ENCODE measurements around the gene ETV1. TPM values are rescaled to one million over a fixed set of nuclear protein-coding genes. Genes with fewer than 3 reads are reported as not detected.

The ETV1 gene
- total RNA-seq = 10 to 100 TPM; 62.8 to 85.3 TPM
- 10 to 100 TPM; 12.7 to 27.4 TPM for polyA plus RNA-seq
- long read RNA-seq, donor 1, partial matches to known transcripts = 16 of 28 reads
- long read RNA-seq, donor 1, other reads (novel, unspliced or antisense) = 11 of 28 reads
- long read RNA-seq, donor 2 = 0 reads
- long read RNA-seq, donor 3, partial matches to known transcripts = 12 of 12 reads
- long read RNA-seq, donor 3, other reads (novel, unspliced or antisense) = 0 of 12 reads
- long read RNA-seq, donor 4, partial matches to known transcripts = 6 of 7 reads
- long read RNA-seq, donor 4, other reads (novel, unspliced or antisense) = 0 of 7 reads
- long read RNA-seq, donor 5, partial matches to known transcripts = 30 of 30 reads
- long read RNA-seq, donor 5, other reads (novel, unspliced or antisense) = 0 of 30 reads

DNA sequence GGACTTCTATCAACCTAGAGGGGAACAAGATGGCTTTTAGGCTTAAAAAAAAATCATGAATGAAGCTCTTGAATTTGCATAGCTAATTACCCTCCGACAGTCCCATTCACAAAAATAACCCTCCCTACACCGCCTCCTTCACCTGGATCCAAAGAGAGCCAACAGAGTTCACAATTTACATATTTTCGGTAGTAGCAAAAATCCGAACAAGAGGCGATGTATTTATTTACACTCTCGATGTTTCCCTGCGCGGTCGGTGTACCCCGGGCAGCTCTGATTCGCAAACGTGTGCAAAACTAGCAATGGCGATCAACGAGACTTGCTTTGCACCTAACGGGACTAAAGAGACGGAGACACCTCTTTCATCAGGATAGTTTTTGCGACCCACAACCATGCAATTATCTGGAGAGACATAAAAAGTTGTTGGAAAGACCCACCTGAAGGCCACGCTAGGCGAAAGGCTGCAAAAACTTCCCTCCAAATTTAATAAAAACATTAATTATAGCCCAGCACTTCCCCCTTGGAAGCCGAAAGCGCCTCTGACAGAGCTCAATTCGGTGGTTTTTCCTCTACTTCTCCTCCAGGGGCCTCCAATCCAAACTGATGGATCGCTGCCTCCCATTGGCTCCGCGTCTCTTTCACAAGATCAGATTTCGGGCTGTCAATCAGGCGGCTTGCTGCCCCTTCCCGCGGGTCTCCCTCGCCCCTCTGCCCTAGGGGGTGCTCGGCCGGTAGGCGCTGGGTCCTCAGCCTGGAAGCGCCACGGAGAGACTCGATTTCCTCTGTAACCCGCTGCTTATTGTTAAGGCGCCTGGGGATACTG is at the start of gene ETV1:
ETV1 (minus strand) TSS at position 541 of the 823 bp plus-strand sequence. CDS start 614 bp downstream, outside the sequence.
- H3K27ac ChIP-seq (ENCODE audit: low read depth in 1 of 2, low read length in 1 of 2) = peak within 1 kb of the TSS; percentile 89 to 97
- peak within 1 kb of the TSS; percentile 90 to 96 for H3K9ac ChIP-seq (ENCODE audit: insufficient read depth in 1 of 2, low read length in 2 of 2)
- no peaks in the 10 kb centered on the region for H3K27me3 ChIP-seq (ENCODE audit: control insufficient read depth in 3 of 3, insufficient read depth in 3 of 3, low read length in 2 of 3)
- WGBS, 2 donors = 1% methylated on average over 38 of the region's 38 CpGs
- TF ChIP-seq CTCF (IDR thresholded peaks at IDR 0.05; ENCODE audit: control extremely low read depth, extremely low read depth) = no peak
- DNase-seq (peak; percentile 91 to 96 (median 96)), ATAC-seq (ENCODE audit: insufficient read depth, low FRiP score) (peak; percentile 54)
- peaks cover 0 to 30% (median 2%) of the 10 kb centered on the region in 5 donors for H3K4me1 ChIP-seq (ENCODE audit: control insufficient read depth in 5 of 5, insufficient read depth in 5 of 5, low read length in 5 of 5)
- no peaks in the 10 kb centered on the region for H3K9me3 ChIP-seq (ENCODE audit: control insufficient read depth in 4 of 4, insufficient read depth in 3 of 4, low read length in 3 of 4)
- H3K36me3 ChIP-seq (ENCODE audit: control insufficient read depth in 4 of 4, insufficient read depth in 4 of 4, low read length in 4 of 4) = no peaks in the 10 kb centered on the region
- peak within 1 kb of the TSS; percentile 45 for H3K4me3 ChIP-seq

GRCh38 chr7:14024406-14024805 is 34.9 kb upstream of the ETV1 start:
- H3K4me3 ChIP-seq = no peak overlapping the region
- H3K9ac ChIP-seq (ENCODE audit: insufficient read depth in 1 of 2, low read length in 2 of 2) = no peak overlapping the region
- H3K27ac ChIP-seq (ENCODE audit: low read depth in 1 of 2, low read length in 1 of 2) = no peak overlapping the region
- 67 to 84% methylated on average over 2 of the region's 2 CpGs for WGBS, 2 donors
- ATAC-seq (ENCODE audit: insufficient read depth, low FRiP score) (no peak), DNase-seq (peak in 1 of 3 donors; percentile 7)
- H3K36me3 ChIP-seq (ENCODE audit: control insufficient read depth in 4 of 4, insufficient read depth in 4 of 4, low read length in 4 of 4) = no peaks in the 10 kb centered on the region
- H3K9me3 ChIP-seq (ENCODE audit: control insufficient read depth in 4 of 4, insufficient read depth in 3 of 4, low read length in 3 of 4) = no peaks in the 10 kb centered on the region
- no peaks in the 10 kb centered on the region for H3K27me3 ChIP-seq (ENCODE audit: control insufficient read depth in 3 of 3, insufficient read depth in 3 of 3, low read length in 2 of 3)
- no peaks in the 10 kb centered on the region for H3K4me1 ChIP-seq (ENCODE audit: control insufficient read depth in 5 of 5, insufficient read depth in 5 of 5, low read length in 5 of 5)
- TF ChIP-seq CTCF (IDR thresholded peaks at IDR 0.05; ENCODE audit: control extremely low read depth, extremely low read depth) = no peak

DNA sequence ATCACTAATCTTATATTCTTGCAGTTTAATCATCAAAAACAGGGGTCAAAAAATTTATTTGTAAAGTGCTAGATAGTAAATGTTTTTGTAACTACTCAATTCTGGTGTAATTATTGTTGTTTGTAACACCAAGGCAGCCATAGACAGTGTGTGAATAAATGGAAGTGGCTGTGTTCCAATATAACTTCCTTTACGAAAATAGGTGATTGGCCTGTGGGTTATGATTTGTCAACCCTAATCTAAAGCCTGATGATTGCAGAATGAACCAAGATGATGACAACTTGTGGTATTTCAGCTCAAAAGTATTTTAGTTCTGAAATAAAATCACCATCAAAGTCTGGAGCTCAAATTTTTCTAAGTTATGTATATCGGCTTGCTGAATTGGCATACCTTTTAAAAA is 34.4 kb upstream of the ETV1 start:
- Histone ChIP-seq H3K9me3 (ENCODE audit: control insufficient read depth in 4 of 4, insufficient read depth in 3 of 4, low read length in 3 of 4) (no peaks in the 10 kb centered on the region), H3K27ac (ENCODE audit: low read depth in 1 of 2, low read length in 1 of 2) (no peak overlapping the region), H3K9ac (ENCODE audit: insufficient read depth in 1 of 2, low read length in 2 of 2) (no peak overlapping the region), H3K4me3 (no peak overlapping the region), H3K36me3 (ENCODE audit: control insufficient read depth in 4 of 4, insufficient read depth in 4 of 4, low read length in 4 of 4) (no peaks in the 10 kb centered on the region), H3K4me1 (ENCODE audit: control insufficient read depth in 5 of 5, insufficient read depth in 5 of 5, low read length in 5 of 5) (no peaks in the 10 kb centered on the region), H3K27me3 (ENCODE audit: control insufficient read depth in 3 of 3, insufficient read depth in 3 of 3, low read length in 2 of 3) (no peaks in the 10 kb centered on the region)
- WGBS, 2 donors = 74 to 76% methylated on average over 2 of the region's 2 CpGs
- DNase-seq = no peak
- TF ChIP-seq CTCF (IDR thresholded peaks at IDR 0.05; ENCODE audit: control extremely low read depth, extremely low read depth) = no peak
- ATAC-seq (ENCODE audit: insufficient read depth, low FRiP score) = no peak
